Stomach (tissue), 9 donors: ENCODE results near the gene TJP2. TPM values are rescaled to one million over a fixed set of nuclear protein-coding genes. Genes with fewer than 3 reads are reported as not detected.

Experiments used
- DNase-seq, 2 donors: peaks; one replicate each; pipeline versions ENCODE4 v3.0.0 to v3.0.0-alpha.2; 2013 to 2019
- H3K27ac ChIP-seq, 5 donors: fragments of 200-600 bp in 4 of 5; sonication (generic) in 4 of 5; one replicate each; pipeline ENCODE4 v1.5.1; 2013 to 2019; ENCODE audit warnings: mild to moderate bottlenecking in 1 of 5, moderate library complexity in 1 of 5
- H3K27me3 ChIP-seq, 3 donors: fragments of 200-600 bp; sonication (generic); one replicate each; pipeline ENCODE4 v1.5.1; 2017 to 2019; ENCODE audit warnings: mixed run types in 1 of 3
- H3K36me3 ChIP-seq, 4 donors: fragments of 200-600 bp; sonication (generic); 1 replicate in 3 of 4; 2 replicates in 1 of 4; pipeline ENCODE4 v1.5.1; 2016 to 2019
- H3K4me1 ChIP-seq, 4 donors: fragments of 200-600 bp; sonication (generic); one replicate each; pipeline ENCODE4 v1.5.1; 2016 to 2019
- H3K4me3 ChIP-seq, 4 donors: fragments of 200-600 bp; sonication (generic) in 3 of 4; one replicate each; pipeline ENCODE4 v1.5.1; 2016 to 2019; ENCODE audit warnings: mild to moderate bottlenecking in 1 of 4
- H3K9me3 ChIP-seq, 4 donors: fragments of 200-600 bp; sonication (generic); one replicate each; pipeline ENCODE4 v1.5.1; 2016 to 2019
- CTCF ChIP-seq, 7 experiments: fragments of 450-650 bp in 4 of 7; fragments of 200-600 bp in 3 of 7; sonication (generic) in 3 of 7; IDR thresholded peaks; one replicate each; pipeline ENCODE4 v1.5.1; 2016 to 2019; ENCODE audit warnings: antibody characterized with exemption in 7 of 7, control low read depth in 2 of 7, mild to moderate bottlenecking in 1 of 7
- EP300 ChIP-seq: sonication (generic); formaldehyde crosslinking; IDR thresholded peaks from one replicate; pipeline ENCODE4 v1.6.1; 2017; ENCODE audit warnings: antibody characterized with exemption
- POLR2A ChIP-seq, 4 donors: fragments of 450-650 bp; IDR thresholded peaks; one replicate each; pipeline ENCODE4 v1.6.1; 2016; ENCODE audit warnings: antibody characterized with exemption in 4 of 4, control low read depth in 2 of 4, mild to moderate bottlenecking in 1 of 4, moderate library complexity in 1 of 4
- POLR2AphosphoS5 ChIP-seq, 3 donors: sonication (generic); formaldehyde crosslinking; IDR thresholded peaks; one replicate each; pipeline ENCODE4 v1.6.1; 2016; ENCODE audit warnings: antibody characterized with exemption in 3 of 3
- WGBS, 5 donors: extraction: QIAGEN DNeasy Blood & Tissue Kit in 3 of 5; methylation state at CpG; one replicate each; pipeline versions ENCODE4 v1.1.5 to v1.1.7; 2013 to 2018; 5-methylcytosine and 5-hydroxymethylcytosine counted together
- intact Hi-C: fragments of 100-400 bp; cut with DNase I; formaldehyde crosslinking; loops from one replicate; pipeline ENCODE4 v1.15.1; 2023; ENCODE audit warnings: low total_unique reads
- polyA plus RNA-seq, 3 donors: library from polyadenylated mRNA; stranded (reverse); fragments of 200-250 nt; gene quantifications; one replicate each; pipeline ENCODE4 v1.2.3, GENCODE V29; 2013
- total RNA-seq, 5 donors: library from RNA; depleted of rRNA; stranded (reverse); fragments of >200 nt; gene quantifications; one replicate each; pipeline versions ENCODE4 v1.1.0 to v1.2.3, GENCODE V29; 2014 to 2016
- donor health status: healthy with polysubstance abuse.
- donor health status: Bipolar disorder and iron deficiency.
- donor health status: healthy.

The TJP2 gene
- total and polyA plus RNA-seq, 8 donors, result 28.6 to 371 (median 150) TPM

GRCh38 chr9:69151506-69151905 lies 22.6 kb upstream of the TJP2 start:
- Histone ChIP-seq H3K4me3 (no peak overlapping the region), H3K27me3 (no peaks in the 10 kb centered on the region), H3K27ac (no peak overlapping the region), H3K4me1 (peaks cover 10 to 39% (median 29%) of the 10 kb centered on the region in 4 donors), H3K36me3 (peaks cover 0 to 29% (median 6%) of the 10 kb centered on the region in 4 donors), H3K9me3 (no peaks in the 10 kb centered on the region)
- intact Hi-C loops, result no loop called here
- TF ChIP-seq POLR2A (IDR thresholded peaks at IDR 0.05), result no peak
- TF ChIP-seq POLR2AphosphoS5 (IDR thresholded peaks at IDR 0.05), result no peak
- TF ChIP-seq EP300, result no peak
- TF ChIP-seq CTCF (IDR thresholded peaks at IDR 0.05), result no peak
- 75 to 83% (median 80%) methylated on average over 7 of the region's 7 CpGs for WGBS, 5 donors
- no peak for DNase-seq

DNA sequence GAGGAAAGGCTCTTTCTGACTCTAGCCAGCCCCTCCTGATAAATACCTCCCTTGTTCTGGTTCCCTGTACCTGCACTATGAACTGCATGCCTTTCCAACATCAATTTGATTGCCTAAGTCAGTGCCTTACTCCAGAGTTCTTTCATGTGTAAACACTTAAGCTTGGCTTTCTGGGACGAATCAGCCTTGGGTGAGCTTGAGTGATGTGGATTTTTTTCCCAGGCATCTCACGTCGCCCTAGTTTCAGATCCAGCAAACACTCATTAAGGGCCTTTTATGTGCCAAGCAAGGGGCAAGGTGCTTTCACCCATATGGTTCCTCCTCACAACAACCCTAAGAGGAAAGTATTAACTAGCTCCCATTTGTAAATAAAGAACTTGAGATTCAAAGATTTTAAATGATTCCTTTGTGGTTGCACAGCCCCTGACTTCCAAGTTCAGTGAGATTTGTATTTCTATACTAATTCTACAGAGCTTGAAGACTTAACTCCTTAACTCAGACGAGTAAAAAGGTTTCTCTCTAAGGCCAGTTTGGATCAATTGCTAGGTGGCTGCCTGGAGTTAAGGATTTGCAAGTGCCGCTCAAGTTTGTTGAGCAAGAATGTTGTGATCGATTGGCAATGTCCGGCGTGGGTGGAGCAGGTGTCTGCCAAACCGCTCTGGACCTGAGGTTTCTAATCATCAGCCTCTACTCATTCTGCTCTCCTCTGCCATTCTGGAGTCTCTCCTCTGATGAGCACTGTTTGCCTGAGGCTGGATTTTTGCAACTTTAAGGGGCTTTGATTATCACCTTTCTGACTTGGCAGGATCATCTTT lies 20.2 kb upstream of the TJP2 start:
- intact Hi-C loops, result no loop called here
- WGBS, 5 donors, result 62 to 77% (median 68%) methylated on average over 9 of the region's 9 CpGs
- Histone ChIP-seq H3K4me3 (no peak overlapping the region), H3K27ac (peak overlapping the region in 1 of 5 donors; percentile 4), H3K27me3 (no peaks in the 10 kb centered on the region), H3K36me3 (peaks cover 0 to 29% (median 6%) of the 10 kb centered on the region in 4 donors), H3K9me3 (no peaks in the 10 kb centered on the region), H3K4me1 (peaks cover 10 to 28% (median 20%) of the 10 kb centered on the region in 4 donors)
- TF ChIP-seq POLR2A (IDR thresholded peaks at IDR 0.05) (no peak), POLR2AphosphoS5 (IDR thresholded peaks at IDR 0.05) (no peak), EP300 (no peak), CTCF (IDR thresholded peaks at IDR 0.05) (no peak)
- DNase-seq, result peak in 1 of 2 donors; percentile 33

DNA sequence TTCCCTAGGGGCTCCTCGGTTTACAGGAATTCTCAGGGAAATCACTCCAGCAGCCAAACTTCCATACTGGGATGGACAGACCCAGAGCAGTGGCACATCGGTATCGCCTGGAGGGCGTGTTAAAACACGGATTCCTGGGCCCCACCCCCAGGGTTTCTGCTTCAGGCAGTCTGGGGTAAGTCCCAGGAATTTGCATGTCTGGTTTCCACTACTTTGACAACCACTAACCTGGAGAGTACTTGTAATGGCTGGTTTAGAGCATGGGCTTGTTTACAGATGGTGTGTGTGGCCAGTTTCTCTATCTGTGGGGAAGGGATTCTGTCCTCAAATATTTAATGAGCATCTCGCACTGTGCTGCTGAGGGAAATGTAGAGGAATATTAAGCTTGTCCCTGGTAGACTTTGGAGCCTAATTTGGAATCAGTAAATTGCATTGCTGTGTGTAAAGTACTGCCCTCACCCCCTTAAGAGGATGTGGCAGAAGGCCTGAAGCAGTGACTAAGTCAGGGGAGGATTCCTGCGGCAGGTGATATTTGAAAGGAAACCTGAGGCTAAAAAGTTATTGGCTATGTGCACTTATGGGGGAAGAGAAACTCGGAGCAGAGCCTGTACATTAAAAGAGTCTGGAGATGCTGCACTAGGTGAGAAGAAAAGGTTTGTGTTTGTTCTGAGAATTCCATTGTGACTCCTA lies 18.6 kb upstream of the TJP2 start:
- Histone ChIP-seq H3K4me1 (peaks cover 0 to 17% (median 10%) of the 10 kb centered on the region in 4 donors), H3K36me3 (peaks cover 0 to 29% (median 6%) of the 10 kb centered on the region in 4 donors), H3K9me3 (no peaks in the 10 kb centered on the region), H3K27ac (no peak overlapping the region), H3K27me3 (no peaks in the 10 kb centered on the region), H3K4me3 (no peak overlapping the region)
- intact Hi-C loops, result no loop called here
- DNase-seq, result no peak
- WGBS, 5 donors, result 64 to 78% (median 76%) methylated on average over 8 of the region's 8 CpGs
- TF ChIP-seq POLR2AphosphoS5 (IDR thresholded peaks at IDR 0.05), result no peak
- no peak for TF ChIP-seq EP300
- TF ChIP-seq CTCF (IDR thresholded peaks at IDR 0.05), result no peak
- TF ChIP-seq POLR2A (IDR thresholded peaks at IDR 0.05), result no peak

- WGBS, 5 donors, result 87 to 91% (median 89%) methylated on average over 8 of the region's 8 CpGs
- TF ChIP-seq POLR2A (IDR thresholded peaks at IDR 0.05), result no peak
- no peak for TF ChIP-seq EP300
- no peak for TF ChIP-seq CTCF (IDR thresholded peaks at IDR 0.05)
- no peak for TF ChIP-seq POLR2AphosphoS5 (IDR thresholded peaks at IDR 0.05)
- Histone ChIP-seq H3K4me1 (peaks cover 0 to 16% (median 7%) of the 10 kb centered on the region in 4 donors), H3K27me3 (no peaks in the 10 kb centered on the region), H3K36me3 (peaks cover 0 to 20% (median 3%) of the 10 kb centered on the region in 4 donors), H3K27ac (no peak overlapping the region), H3K9me3 (no peaks in the 10 kb centered on the region), H3K4me3 (no peak overlapping the region)
- intact Hi-C loops, result no loop called here
- no peak for DNase-seq
Observed at GRCh38 chr9:69157751-69158466, 16.2 kb upstream of the TJP2 start.
